Stimulated activated CD4-positive, alpha-beta T cell treated with anti-CD3 and anti-CD28 coated beads, Interleukin-1b, Interleukin-23, amount 100 ng/mL, for 1 hour (primary cell): ENCODE data around the gene FOXJ2.
"Not testable (repeated sequence)": the region's sequence is repeated elsewhere in the genome, so short reads cannot be mapped to it uniquely, and the experiment has no call there.

Source experiments
- DNase-seq, 2 donors: peaks; one replicate each; pipeline ENCODE4 v3.0.0-alpha.2; 2020; ENCODE audit warnings: low read depth in 2 of 2

The FOXJ2 gene

DNA sequence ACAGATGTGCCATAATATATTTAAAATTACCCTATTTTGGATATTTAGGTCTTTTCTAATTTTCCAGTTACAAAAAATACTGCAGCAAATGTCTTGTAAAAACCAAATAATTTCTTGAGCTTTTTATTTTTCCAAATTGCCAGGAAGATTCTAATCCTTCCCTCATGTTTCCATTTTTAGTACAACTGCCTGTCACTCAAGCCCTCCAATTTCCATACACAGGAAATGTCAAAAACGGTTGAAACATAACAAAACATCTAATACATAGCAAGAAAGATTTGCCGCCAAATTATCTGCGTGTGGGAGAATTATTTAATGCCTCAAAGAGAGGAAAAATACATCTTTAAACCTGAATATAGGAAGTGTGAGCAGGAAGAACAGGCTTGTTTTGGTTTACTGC lies 2.3 kb upstream of the FOXJ2 start:
- DNase-seq, result no peak

DNA sequence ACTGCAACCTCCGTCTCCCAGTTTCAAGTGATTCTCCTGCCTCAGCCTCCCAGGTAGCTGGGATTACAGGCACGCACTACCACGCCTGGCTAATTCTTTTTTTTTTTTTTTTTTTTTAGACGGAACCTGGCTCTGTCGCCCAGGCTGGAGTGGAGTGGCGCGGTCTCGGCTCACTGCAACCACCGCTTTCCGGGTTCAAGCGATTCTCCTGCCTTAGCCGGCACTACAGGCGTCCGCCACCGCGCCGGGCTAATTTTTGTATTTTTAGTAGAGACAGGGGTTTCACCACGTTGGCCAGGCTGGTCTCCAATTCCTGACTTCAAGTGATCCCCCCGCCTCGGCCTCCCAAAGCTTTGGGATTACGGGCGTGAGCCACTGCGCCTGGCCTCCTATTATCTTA lies 1.5 kb upstream of the FOXJ2 start:
- DNase-seq, result not testable (repeated sequence)

GRCh38 chr12:8031872-8032241 lies 659 bp upstream of the FOXJ2 start:
- no peak for DNase-seq

DNA sequence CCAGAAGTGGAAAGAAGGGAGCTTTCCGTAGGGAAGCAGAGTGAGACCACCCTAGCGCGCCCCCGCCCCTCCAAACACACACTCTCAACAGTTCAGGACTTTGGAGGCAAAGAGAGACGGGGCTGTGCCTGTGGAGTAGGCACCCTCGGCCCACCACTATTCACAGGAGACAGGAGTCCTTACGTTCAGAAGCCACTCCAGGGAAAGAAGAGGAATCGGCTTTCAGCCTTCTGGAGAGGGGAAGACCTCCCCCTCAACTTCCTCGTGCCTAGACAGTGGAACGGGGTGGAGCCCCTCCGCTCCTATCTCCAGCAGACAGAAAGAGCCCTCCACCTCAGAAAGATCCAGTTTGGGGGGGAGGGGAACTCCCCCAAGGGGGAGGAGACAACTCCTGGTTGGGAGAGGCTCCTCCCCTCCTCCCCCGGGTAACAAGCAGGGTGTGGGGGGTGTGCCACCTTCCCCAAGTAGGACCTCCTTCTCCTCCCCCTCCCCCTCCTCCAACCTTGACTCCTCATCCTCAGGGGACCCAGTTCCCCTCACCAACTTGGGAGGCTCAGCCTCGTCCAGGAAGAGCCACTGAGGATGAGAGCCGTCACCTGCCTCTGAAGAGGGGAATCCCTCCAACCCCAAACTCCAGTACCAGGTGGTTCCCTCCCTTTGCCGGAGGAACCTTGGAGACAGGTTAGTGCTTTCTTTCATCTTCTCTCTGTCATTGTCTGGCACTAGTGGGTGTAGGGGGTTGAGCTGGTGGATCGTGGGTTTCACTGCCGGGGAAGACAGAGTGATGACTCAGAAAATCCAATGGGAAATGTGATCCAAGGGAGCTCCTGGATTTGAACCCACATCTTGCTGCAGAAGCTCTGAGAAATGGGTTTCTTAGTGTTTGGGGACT lies 883 bp downstream of the FOXJ2 start:
- no peak for DNase-seq

DNA sequence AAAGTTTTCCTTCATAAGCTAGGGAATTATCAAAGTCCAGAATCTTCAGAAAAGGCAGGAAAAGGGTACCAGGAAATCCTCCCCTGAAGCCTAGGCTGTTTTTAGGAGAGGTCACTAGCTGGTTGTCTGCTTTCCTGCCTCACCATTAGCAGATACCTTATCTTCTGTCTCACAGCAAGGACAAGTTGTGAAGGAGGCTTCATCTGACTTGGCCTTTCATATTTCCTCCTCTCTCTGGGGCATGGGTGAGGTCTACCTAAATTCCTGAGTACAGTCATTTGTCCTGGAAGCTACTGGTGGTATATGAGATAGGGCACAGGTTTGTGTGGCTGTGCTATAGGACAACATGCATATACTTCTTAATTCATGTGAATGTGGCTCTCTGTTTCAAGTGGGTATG lies 2.3 kb downstream of the FOXJ2 start:
- no peak for DNase-seq

- no peak for DNase-seq
These were observed 3.0 kb downstream of the FOXJ2 start for GRCh38 chr12:8035440-8036010.

GRCh38 chr12:8036346-8036745 lies 3.8 kb downstream of the FOXJ2 start:
- DNase-seq, result no peak

DNA sequence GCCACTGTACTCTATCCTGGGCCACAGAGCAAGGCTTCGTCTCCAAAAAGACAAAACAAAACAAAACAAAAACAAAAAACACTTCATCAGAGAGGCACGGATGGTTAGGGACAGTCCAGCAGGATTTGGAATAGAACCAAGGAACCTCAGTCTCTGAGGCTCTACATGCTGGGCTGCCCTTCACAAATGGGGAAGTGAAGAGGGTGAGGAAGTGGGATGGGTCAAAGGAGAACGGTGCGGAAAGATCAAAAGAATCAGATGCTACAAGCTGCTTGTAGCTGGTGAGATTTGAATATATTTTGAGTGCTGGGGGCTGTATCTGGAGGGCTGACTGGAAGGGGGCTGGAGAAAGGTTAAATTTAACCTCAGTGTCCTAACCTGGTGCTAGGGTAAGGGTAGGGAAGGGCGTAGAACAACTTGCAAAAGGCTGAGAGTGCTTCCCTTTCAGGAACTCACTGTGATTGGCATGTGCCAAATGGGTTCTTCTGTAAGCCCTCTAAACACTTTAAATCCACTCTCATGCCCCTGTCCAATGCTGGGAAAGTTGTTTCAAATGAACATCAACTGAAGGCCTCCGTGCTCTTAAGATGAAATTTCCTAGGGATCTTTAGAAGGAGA lies 4.6 kb downstream of the FOXJ2 start:
- no peak for DNase-seq

DNA sequence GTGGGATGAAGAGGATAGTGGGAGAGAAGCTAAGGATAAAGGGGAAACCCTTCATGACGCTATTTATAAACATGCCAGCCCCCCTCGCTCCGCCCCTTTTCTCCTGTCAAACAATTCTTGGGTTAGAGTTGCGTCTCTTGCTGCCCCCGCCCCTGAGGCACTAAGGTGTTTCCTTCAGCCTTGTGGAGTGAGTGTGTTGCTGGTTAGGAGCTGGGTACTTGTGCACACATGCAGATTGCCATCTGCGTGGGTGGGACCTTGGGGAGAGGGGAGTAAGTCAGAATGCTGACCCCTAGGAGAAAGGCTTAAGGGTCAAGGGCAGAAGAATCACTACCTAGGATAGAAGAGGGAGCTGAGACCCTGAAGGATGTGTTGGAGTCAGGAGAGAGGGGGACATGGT lies 5.4 kb downstream of the FOXJ2 start:
- DNase-seq, result no peak

DNA sequence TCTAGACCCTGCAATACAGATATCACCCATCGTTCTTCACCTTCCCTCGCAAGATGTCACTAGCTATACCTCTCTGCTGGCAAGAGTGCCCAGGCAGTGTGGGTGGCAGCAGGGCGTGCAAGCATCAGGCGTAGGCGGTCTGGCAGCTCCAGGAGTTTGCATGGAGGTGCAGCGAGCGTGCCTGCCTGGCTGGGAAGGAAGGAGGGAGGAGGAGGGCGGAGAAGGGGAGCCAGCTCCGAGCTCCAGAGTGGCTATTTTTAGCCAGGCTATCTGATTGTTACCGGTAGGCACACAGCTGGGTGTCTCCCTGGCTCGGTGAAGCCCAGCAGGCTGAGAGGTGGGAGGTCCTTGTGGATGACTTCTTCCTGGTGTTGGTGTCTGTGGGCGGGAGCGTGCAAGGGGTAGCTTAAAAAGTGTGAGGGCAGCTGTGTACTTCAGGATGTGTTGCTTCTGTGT lies 6.2 kb downstream of the FOXJ2 start:
- no peak for DNase-seq

DNA sequence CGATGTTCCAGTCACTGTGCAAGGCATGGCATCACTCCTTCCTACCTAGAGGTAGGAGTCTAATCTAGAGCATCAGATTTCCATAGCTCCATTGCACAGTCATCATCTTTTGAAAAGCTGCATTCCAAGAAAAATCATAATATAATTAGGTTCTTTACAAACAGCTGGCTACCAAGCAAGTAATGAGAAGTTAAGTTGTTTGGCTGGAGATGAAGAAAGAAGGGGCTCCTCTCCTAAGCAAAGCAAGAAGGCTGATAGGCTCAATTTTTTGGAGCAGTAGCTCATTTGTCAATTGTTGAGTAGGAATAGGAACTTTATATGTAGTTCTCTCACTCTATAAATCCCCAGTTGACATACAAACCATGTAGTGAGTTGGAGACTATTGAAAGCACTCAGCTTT lies 8.3 kb downstream of the FOXJ2 start:
- no peak for DNase-seq

GRCh38 chr12:8045952-8046944 lies 13.7 kb downstream of the FOXJ2 start:
- DNase-seq, result peak; percentile 68 to 79

DNA sequence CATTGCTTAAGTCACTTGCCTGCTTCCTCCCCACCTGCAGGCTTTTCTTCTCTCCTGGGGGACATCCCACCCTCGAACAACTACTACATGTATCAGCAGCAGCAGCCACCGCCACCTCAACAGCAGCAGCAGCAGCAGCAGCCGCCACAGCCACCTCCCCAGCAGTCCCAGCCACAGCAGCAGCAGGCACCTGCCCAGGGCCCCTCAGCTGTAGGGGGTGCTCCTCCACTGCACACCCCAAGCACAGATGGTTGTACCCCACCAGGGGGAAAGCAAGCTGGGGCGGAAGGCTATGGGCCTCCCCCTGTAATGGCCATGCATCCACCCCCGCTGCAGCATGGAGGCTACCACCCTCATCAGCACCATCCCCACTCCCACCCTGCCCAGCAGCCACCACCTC lies 15.3 kb downstream of the FOXJ2 start:
- DNase-seq, result no peak

GRCh38 chr12:8048906-8049305 lies 16.4 kb downstream of the FOXJ2 start:
- no peak for DNase-seq

DNA sequence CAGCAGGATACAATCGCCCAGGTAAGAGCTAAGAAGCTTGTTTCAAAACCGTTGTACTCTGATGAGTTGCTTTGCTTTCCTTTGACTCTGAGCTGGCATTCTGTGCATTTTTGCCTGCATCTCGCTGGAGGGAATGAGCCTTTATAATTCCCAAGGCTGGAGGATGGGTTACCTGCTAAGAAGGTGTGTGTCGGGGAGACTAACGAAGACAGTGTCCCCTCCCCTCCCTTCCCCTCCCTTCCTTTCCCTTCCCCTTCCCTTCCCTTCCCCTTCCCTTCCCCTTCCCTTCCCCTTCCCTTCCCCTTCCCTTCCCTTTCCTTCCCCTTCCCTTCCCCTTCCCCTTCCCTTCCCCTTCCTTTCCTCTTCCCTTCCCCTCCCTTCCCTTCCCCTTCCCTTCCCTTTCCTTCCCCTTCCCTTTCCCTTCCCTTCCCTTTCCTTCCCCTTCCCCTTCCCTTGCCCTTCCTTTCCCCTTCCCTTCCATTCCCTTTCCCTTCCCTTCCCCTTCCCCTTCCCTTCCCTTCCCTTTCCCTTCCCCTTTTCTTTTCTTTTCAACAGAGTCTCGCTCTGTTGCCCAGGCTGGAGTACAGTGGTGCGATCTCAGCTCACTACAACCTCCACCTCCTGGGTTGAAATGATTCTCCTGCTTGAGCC lies 18.2 kb downstream of the FOXJ2 start:
- no peak for DNase-seq

DNA sequence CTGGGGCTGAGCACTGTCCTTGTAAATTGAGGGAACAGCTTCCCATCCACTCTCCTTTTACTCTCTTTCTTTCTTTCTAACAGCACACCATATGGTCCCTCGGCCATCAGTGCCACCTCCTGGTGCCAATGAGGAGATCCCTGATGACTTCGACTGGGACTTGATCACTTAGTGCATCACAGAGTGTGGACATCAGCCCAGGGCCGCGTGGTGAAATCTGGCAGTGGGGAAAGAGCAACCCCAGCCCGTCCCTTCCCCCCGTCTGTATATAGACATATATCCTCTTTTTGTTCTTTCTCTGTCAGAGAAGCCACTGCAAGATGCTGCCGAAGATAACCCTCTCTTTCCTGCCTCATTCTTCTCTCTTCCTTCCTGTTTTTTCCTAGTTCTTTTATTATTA lies 20.2 kb downstream of the FOXJ2 start:
- DNase-seq, result no peak

DNA sequence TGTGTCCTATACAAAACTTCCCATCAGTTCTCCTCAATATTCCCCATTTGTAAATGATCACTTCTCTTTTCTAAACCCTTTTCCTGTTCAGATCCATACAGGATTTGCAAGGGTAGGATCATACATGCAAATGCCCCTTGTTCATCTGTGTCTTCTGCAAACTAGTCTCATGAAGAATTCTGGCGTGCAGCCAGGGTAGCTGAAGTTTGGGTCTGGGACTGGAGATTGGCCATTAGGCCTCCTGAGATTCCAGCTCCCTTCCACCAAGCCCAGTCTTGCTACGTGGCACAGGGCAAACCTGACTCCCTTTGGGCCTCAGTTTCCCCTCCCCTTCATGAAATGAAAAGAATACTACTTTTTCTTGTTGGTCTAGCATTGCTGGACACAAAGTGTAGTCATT lies 22.3 kb downstream of the FOXJ2 start:
- DNase-seq, result no peak

DNA sequence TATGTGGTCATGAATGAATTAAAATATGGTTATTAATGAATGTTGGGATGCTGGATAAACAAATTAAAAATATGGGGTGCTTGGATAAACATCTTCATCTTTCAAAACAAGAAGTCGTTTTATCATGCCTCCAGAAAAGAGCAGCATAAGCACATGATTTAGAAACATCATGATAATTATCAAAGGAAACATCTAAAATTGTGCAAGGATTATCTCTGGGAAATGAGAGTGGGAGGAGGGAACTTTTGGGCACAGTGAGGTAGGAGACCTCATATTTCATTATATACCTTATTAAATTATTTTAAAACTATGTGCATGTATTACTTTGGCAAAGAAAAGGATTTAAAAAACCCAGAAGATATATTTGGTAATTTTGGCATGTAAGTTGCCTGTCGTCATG lies 24.8 kb downstream of the FOXJ2 start:
- no peak for DNase-seq

DNA sequence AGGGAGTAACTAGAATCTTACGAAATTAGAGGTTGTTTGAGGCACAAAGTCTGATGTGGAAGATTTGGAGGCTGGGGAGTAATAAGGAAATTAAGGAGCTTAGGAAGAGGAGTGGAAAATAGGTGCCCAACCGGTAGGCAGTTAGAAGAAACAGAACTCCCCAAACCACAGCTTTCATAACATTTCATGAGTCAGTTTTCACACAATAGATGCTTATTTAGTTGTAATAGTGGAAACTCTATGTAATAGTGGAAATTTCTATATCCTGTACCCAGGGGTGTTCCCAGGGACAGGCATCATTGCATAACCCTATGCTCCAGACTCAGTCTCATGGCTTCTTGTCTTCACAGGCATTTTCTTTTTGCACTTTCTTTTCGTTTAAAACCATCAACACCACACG lies 25.3 kb downstream of the FOXJ2 start:
- no peak for DNase-seq

DNA sequence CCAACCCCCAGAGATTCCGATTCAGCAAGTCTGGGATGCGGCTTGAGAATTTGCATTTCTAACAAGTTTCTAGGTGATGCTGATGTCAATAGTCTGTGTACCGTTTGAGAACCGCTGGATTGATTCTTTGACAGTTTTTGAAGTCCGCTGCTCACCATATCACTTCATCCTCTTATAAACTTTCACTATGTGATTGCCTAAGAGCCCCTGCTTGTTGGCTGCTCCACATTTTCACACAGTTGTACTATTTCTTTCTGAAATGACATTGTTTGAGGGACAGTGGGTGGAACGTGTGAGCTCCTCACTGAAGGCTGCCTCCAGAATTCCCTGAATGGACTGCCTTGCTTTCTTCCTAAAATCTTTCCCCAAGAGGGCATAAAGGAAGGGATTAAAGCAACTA lies 26.0 kb downstream of the FOXJ2 start:
- DNase-seq, result no peak

GRCh38 chr12:8064131-8064530 lies 31.6 kb downstream of the FOXJ2 start:
- DNase-seq, result no peak
